Measurements from ENCODE around the gene ZNF385C. TPM values are rescaled to one million over a fixed set of nuclear protein-coding genes. Genes with fewer than 3 reads are reported as not detected.

ZNF385C gene
- total RNA-seq, 1 experiment from 2014 or later, result 4.0 TPM

DNA sequence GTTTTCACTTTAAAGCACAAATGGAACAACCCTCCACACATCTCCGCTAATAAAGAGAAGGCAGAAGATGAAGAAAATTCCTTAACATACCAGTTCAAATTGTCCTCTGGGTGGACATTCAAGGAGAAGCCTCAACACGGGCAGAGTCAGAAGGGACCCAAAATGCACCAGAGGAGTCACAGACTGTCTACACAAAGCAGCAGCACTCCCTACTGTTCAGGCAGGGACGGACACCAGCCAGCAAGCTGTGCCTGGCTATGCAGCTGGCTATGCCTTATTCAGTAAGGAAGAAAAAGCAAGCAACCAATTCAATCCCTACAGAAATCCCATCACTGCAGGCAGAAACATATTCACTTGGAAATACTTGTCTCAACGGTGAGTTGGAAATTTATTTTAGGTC is 89.1 kb downstream of the ZNF385C start:
- Mint-ChIP-seq H3K27me3 (ENCODE audit: unreplicated experiment) (no peaks in the 10 kb centered on the region), H3K27ac (ENCODE audit: unreplicated experiment) (no peak overlapping the region), H3K4me1 (ENCODE audit: low read depth, unreplicated experiment) (peaks cover 62% of the 10 kb centered on the region), H3K4me3 (ENCODE audit: low read depth, unreplicated experiment) (no peak overlapping the region), H3K36me3 (ENCODE audit: insufficient read depth, unreplicated experiment) (peaks cover 35% of the 10 kb centered on the region), H3K9me3 (ENCODE audit: low read depth, unreplicated experiment) (no peaks in the 10 kb centered on the region)
- CTCF ChIA-PET, result interaction anchor here (0.5 to 1.3 kb wide), 3 partner anchors 8 to 157 kb away, joined by 3 to 7 read pairs (median 4); partner anchors contain the start of gene DNAJC7
- BruUV-seq (replicated peaks), result no TSS peak
- intact Hi-C loops (cut with micrococcal nuclease; ENCODE audit: unreplicated experiment), result no loop called here
- DNase-seq, result no peak
- TF ChIP-seq, protein P1, sequence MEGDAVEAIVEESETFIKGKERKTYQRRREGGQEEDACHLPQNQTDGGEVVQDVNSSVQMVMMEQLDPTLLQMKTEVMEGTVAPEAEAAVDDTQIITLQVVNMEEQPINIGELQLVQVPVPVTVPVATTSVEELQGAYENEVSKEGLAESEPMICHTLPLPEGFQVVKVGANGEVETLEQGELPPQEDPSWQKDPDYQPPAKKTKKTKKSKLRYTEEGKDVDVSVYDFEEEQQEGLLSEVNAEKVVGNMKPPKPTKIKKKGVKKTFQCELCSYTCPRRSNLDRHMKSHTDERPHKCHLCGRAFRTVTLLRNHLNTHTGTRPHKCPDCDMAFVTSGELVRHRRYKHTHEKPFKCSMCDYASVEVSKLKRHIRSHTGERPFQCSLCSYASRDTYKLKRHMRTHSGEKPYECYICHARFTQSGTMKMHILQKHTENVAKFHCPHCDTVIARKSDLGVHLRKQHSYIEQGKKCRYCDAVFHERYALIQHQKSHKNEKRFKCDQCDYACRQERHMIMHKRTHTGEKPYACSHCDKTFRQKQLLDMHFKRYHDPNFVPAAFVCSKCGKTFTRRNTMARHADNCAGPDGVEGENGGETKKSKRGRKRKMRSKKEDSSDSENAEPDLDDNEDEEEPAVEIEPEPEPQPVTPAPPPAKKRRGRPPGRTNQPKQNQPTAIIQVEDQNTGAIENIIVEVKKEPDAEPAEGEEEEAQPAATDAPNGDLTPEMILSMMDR (IDR thresholded peaks at IDR 0.05; ENCODE audit: unreplicated experiment), result no peak

DNA sequence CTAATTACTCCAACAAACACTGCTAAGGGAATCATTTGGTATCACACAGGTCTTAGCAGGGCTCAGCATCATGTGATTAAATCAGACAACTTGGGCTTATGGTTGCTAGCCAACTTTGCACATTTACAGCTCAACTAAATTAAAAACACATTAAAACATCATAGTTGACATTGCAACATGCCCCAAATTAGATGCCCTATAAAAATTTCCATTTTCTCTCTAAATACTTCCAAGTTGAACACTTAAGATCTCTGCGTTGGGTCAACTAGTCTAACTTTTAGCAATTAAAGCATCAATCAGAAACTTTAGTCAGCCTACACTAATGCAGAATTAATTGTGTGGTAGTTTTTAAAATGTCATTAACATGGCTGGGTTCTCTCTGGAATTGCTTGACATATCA is 93.1 kb downstream of the ZNF385C start:
- CTCF ChIA-PET, result interaction anchor here (0.6 to 5.8 kb wide), 4 partner anchors 8 to 1105 kb away, joined by 3 to 38 read pairs (median 4); partner anchors contain the start of gene DNAJC7
- intact Hi-C loops (cut with micrococcal nuclease; ENCODE audit: unreplicated experiment), result no loop called here
- Mint-ChIP-seq H3K4me1 (ENCODE audit: low read depth, unreplicated experiment) (peaks cover 72% of the 10 kb centered on the region), H3K27me3 (ENCODE audit: unreplicated experiment) (no peaks in the 10 kb centered on the region), H3K36me3 (ENCODE audit: insufficient read depth, unreplicated experiment) (peaks cover 47% of the 10 kb centered on the region), H3K27ac (ENCODE audit: unreplicated experiment) (peak overlapping the region; percentile 67), H3K9me3 (ENCODE audit: low read depth, unreplicated experiment) (no peaks in the 10 kb centered on the region), H3K4me3 (ENCODE audit: low read depth, unreplicated experiment) (no peak overlapping the region)
- TF ChIP-seq, protein P1 (IDR thresholded peaks at IDR 0.05; ENCODE audit: unreplicated experiment), result no peak
- BruUV-seq (replicated peaks), result no TSS peak
- no peak for DNase-seq

DNA sequence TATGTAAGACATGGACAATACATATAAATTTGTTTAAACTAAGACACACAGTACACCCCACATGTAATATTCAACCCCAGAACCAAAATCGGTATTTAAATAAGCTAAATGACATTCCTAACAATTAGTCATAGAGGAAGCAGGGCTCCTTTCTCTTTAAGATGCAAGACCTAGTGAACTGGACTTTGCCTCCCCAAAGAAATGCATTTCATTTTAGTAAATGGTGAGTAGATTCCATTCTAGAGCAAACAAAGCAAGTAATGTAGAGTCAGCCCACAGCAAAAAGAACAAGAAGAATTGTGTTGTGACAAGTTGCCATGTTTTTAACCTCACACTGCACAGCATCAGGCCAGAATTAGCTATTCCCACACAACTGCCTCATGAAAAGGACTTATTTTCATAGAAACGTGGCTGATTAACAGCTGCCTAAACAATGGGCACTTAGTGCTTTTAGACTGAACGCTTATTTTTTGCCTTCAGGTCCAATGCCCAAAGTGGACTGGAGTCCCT is 95.4 kb downstream of the ZNF385C start:
- TF ChIP-seq, protein P1 (IDR thresholded peaks at IDR 0.05; ENCODE audit: unreplicated experiment), result no peak
- H3K36me3 Mint-ChIP-seq (ENCODE audit: insufficient read depth, unreplicated experiment), result peaks cover 58% of the 10 kb centered on the region
- H3K27me3 Mint-ChIP-seq (ENCODE audit: unreplicated experiment), result no peaks in the 10 kb centered on the region
- BruUV-seq (replicated peaks), result no TSS peak
- H3K9me3 Mint-ChIP-seq (ENCODE audit: low read depth, unreplicated experiment), result no peaks in the 10 kb centered on the region
- peak overlapping the region; percentile 70 for H3K4me3 Mint-ChIP-seq (ENCODE audit: low read depth, unreplicated experiment)
- intact Hi-C loops (cut with micrococcal nuclease; ENCODE audit: unreplicated experiment), result no loop called here
- CTCF ChIA-PET, result interaction anchor here (0.6 to 5.8 kb wide), 14 partner anchors 12 to 1779 kb away, joined by 3 to 38 read pairs (median 4); partner anchors contain the start of genes CNP, DHX58, DNAJC7 and NKIRAS2
- peak overlapping the region; percentile 88 for H3K27ac Mint-ChIP-seq (ENCODE audit: unreplicated experiment)
- no peak for DNase-seq
- peaks cover 64% of the 10 kb centered on the region for H3K4me1 Mint-ChIP-seq (ENCODE audit: low read depth, unreplicated experiment)

- TF ChIP-seq, protein P1 (IDR thresholded peaks at IDR 0.05; ENCODE audit: unreplicated experiment), result no peak
- CTCF ChIA-PET, result interaction anchor here (0.6 to 5.8 kb wide), 13 partner anchors 11 to 357 kb away, joined by 3 to 38 read pairs (median 4); partner anchors contain the start of genes CNP, DHX58, DNAJC7 and NKIRAS2
- H3K4me1 Mint-ChIP-seq (ENCODE audit: low read depth, unreplicated experiment), result peaks cover 62% of the 10 kb centered on the region
Measured at GRCh38 chr17:42002175-42002791, 96.0 kb downstream of the ZNF385C start.

More at GRCh38 chr17:42002175-42002791, 96.0 kb downstream of the ZNF385C start:
- no peaks in the 10 kb centered on the region for H3K27me3 Mint-ChIP-seq (ENCODE audit: unreplicated experiment)
- no TSS peak for BruUV-seq (replicated peaks)
- no peaks in the 10 kb centered on the region for H3K9me3 Mint-ChIP-seq (ENCODE audit: low read depth, unreplicated experiment)
- DNase-seq, result no peak
- intact Hi-C loops (cut with micrococcal nuclease; ENCODE audit: unreplicated experiment), result no loop called here
- H3K27ac Mint-ChIP-seq (ENCODE audit: unreplicated experiment), result peak overlapping the region; percentile 88
- H3K4me3 Mint-ChIP-seq (ENCODE audit: low read depth, unreplicated experiment), result peak overlapping the region; percentile 70
- peaks cover 57% of the 10 kb centered on the region for H3K36me3 Mint-ChIP-seq (ENCODE audit: insufficient read depth, unreplicated experiment)
